A549 (cell line): Measurements from ENCODE around the gene SMS. TPM values are rescaled to one million over a fixed set of nuclear protein-coding genes. Genes with fewer than 3 reads are reported as not detected.

Experiments
- ATAC-seq, 2 experiments: fragments of 200-7000 bp in 1 of 2; fragments of >200 bp in 1 of 2; cut with Nextera tagmentation in 1 of 2; cut with Tn5 transposase in 1 of 2; 3 replicates each; pipeline versions ENCODE4 v1.8.0 to v1.9.1; 2018 to 2020; ENCODE audit warnings: mild to moderate bottlenecking in 1 of 2, moderate library complexity in 1 of 2
- CTCF ChIA-PET: fragments of 300-600 bp; sonication (Branson Sonifier 250); formaldehyde crosslinking; extraction: SDS; loops from one replicate; lab custom pipeline; 2021; ENCODE audit warnings: antibody characterized with exemption, inconsistent platforms; lab: Yijun Ruan, JAX
- POLR2A ChIA-PET: fragments of 350-600 bp; formaldehyde crosslinking; extraction: SDS; loops from one replicate; lab custom pipeline; 2021; ENCODE audit warnings: antibody characterized with exemption, inconsistent platforms; lab: Yijun Ruan, JAX
- DNase-seq, 2 experiments: peaks; one replicate each; pipeline versions ENCODE4 v3.0.0 to v3.0.0-alpha.2; 2011 to 2016; ENCODE audit warnings: low read depth in 1 of 2, low spot score in 1 of 2
- FAIRE-seq: peaks from 2 replicates; lab custom pipeline; 2011; peaks lifted over from hg19 to GRCh38; lab: Jason Lieb, UNC
- H3K27ac ChIP-seq, 2 experiments: fragments of >200 bp; sonication (Bioruptor Twin); formaldehyde crosslinking; 3 replicates each; pipeline ENCODE4 v1.5.1; 2016 to 2017
- H3K4me1 ChIP-seq: fragments of >200 bp; sonication (Bioruptor Twin); formaldehyde crosslinking; 3 replicates; pipeline ENCODE4 v1.6.1; 2016
- H3K4me2 ChIP-seq: fragments of >200 bp; sonication (Bioruptor Twin); formaldehyde crosslinking; 3 replicates; pipeline ENCODE4 v1.6.1; 2016
- H3K4me3 ChIP-seq: fragments of >200 bp; sonication (Bioruptor Twin); formaldehyde crosslinking; 3 replicates; pipeline ENCODE4 v1.5.1; 2016
- H3K9me3 ChIP-seq: fragments of >200 bp; sonication (Bioruptor Twin); formaldehyde crosslinking; 3 replicates; pipeline ENCODE4 v1.6.1; 2016
- BHLHE40 ChIP-seq: IDR thresholded peaks from 2 replicates; pipeline ENCODE4 v1.6.1; 2012; ENCODE audit warnings: low read depth, low read length, inconsistent platforms
- CBX8 ChIP-seq: fragments of 200-600 bp; sonication (generic); IDR thresholded peaks from 2 replicates; pipeline ENCODE4 v1.6.1; 2016
- CHD2 ChIP-seq: fragments of 150-350 bp; IDR thresholded peaks from 2 replicates; pipeline ENCODE4 v1.6.1; 2014; ENCODE audit warnings: low read length; ENCODE audit not compliant: partially characterized antibody
- CHD4 ChIP-seq: fragments of 200-600 bp; sonication (generic); IDR thresholded peaks from 2 replicates; pipeline ENCODE4 v1.6.1; 2016; ENCODE audit warnings: antibody characterized with exemption, mild to moderate bottlenecking, borderline replicate concordance
- E2F6 ChIP-seq: IDR thresholded peaks from 2 replicates; pipeline ENCODE4 v1.6.1; 2012; ENCODE audit warnings: low read depth, borderline replicate concordance
- EHMT2 ChIP-seq: fragments of 200-600 bp; sonication (generic); IDR thresholded peaks from 2 replicates; pipeline ENCODE4 v1.6.1; 2016; ENCODE audit warnings: antibody characterized with exemption, low read depth, mild to moderate bottlenecking, moderate library complexity
- FOSB ChIP-seq: fragments of 250-450 bp; sonication (Bioruptor Pico); IDR thresholded peaks from 2 replicates; pipeline ENCODE4 v1.5.0; 2020; ENCODE audit warnings: mild to moderate bottlenecking, moderate library complexity
- GATA3 ChIP-seq: IDR thresholded peaks from 2 replicates; pipeline ENCODE4 v1.6.1; 2012; ENCODE audit warnings: borderline replicate concordance
- HMGXB4 ChIP-seq: fragments of 250-450 bp; sonication (Bioruptor Pico); IDR thresholded peaks from 2 replicates; pipeline ENCODE4 v1.5.0; 2021; ENCODE audit warnings: mild to moderate bottlenecking, moderate library complexity, borderline replicate concordance
- HOXB13 ChIP-seq: fragments of 250-450 bp; sonication (Bioruptor Pico); IDR thresholded peaks from 2 replicates; pipeline ENCODE4 v1.5.0; 2020; ENCODE audit warnings: low read depth, mild to moderate bottlenecking, moderate library complexity
- JUN ChIP-seq, 2 experiments: fragments of >200 bp; sonication (Bioruptor Twin); formaldehyde crosslinking; IDR thresholded peaks; 2 replicates in 1 of 2; 3 replicates in 1 of 2; pipeline ENCODE4 v1.6.1; 2016 to 2017
- JUNB ChIP-seq: fragments of >200 bp; sonication (Bioruptor Twin); formaldehyde crosslinking; IDR thresholded peaks from 2 replicates; pipeline ENCODE4 v1.6.1; 2016
- MAX ChIP-seq: IDR thresholded peaks from 2 replicates; pipeline ENCODE4 v1.6.1; 2012
- NPAS2 ChIP-seq: fragments of 250-450 bp; sonication (Bioruptor Pico); IDR thresholded peaks from 2 replicates; pipeline ENCODE4 v1.8.0; 2022; ENCODE audit warnings: mild to moderate bottlenecking, moderate library complexity, borderline replicate concordance
- PHF8 ChIP-seq: fragments of 200-600 bp; sonication (generic); IDR thresholded peaks from 2 replicates; pipeline ENCODE4 v1.6.1; 2016; ENCODE audit warnings: low read depth, mild to moderate bottlenecking, antibody characterized with exemption, moderate library complexity, borderline replicate concordance
- POLR2A ChIP-seq: IDR thresholded peaks from 2 replicates; pipeline ENCODE4 v1.6.1; 2012; ENCODE audit warnings: mild to moderate bottlenecking, low read length
- RCOR1 ChIP-seq: fragments of 150-350 bp; IDR thresholded peaks from 2 replicates; pipeline ENCODE4 v1.6.1; 2014; ENCODE audit warnings: antibody characterized with exemption, low read length, low read depth
- REST ChIP-seq: fragments of 200-600 bp; sonication (generic); IDR thresholded peaks from 2 replicates; pipeline ENCODE4 v1.6.1; 2016; ENCODE audit warnings: antibody characterized with exemption, mild to moderate bottlenecking, moderate library complexity
- TFCP2L1 ChIP-seq: fragments of 250-450 bp; sonication (Bioruptor Pico); IDR thresholded peaks from 2 replicates; pipeline ENCODE4 v1.5.0; 2021; ENCODE audit warnings: mild to moderate bottlenecking
- TP53 ChIP-seq: fragments of 250-450 bp; sonication (Bioruptor Pico); IDR thresholded peaks from 2 replicates; pipeline ENCODE4 v1.5.0; 2021; ENCODE audit warnings: mild to moderate bottlenecking, moderate library complexity
- ZC3H11A ChIP-seq: fragments of 450-650 bp; IDR thresholded peaks from 2 replicates; pipeline ENCODE4 v1.6.1; 2014; ENCODE audit warnings: antibody characterized with exemption, mild to moderate bottlenecking
- ZFP36 ChIP-seq: fragments of 450-650 bp; IDR thresholded peaks from 2 replicates; pipeline ENCODE4 v1.6.1; 2014; ENCODE audit warnings: borderline replicate concordance; ENCODE audit not compliant: partially characterized antibody
- WGBS: methylation state at CpG from one replicate; pipeline ENCODE4 v1.1.6; 2017; ENCODE audit errors: missing lambda C conversion rate; 5-methylcytosine and 5-hydroxymethylcytosine counted together
- polyA plus RNA-seq, 4 experiments: library from polyadenylated mRNA; depleted of rRNA in 3 of 4; stranded (reverse); fragments of >200 nt; fragmentation: RNase III in 1 of 4; extraction: RNeasy Plus Mini Kit Qiagen cat#74134 plus additional on column Dnase treatment in 1 of 4; gene quantifications; 2 replicates in 3 of 4; 3 replicates in 1 of 4; pipeline ENCODE4 v1.2.3, GENCODE V29; 2011 to 2017

The SMS gene
- polyA plus RNA-seq, 2 of the 4 experiments (the other 2 are of a cell fraction), result 129 to 180 TPM

- Histone ChIP-seq H3K9me3 (no peaks in the 10 kb centered on the region), H3K4me2 (no peak overlapping the region), H3K4me1 (no peaks in the 10 kb centered on the region), H3K27ac (no peak overlapping the region), H3K4me3 (no peak overlapping the region)
- ChIA-PET CTCF (interaction anchor here (1.2 kb wide), 2 partner anchors 18 to 37 kb away, joined by 3 read pairs; no protein-coding TSS in a partner anchor), POLR2A (no interaction called here)
- TF ChIP-seq TFCP2L1 (CRISPR knock-in tag) (no peak), JUN (IDR thresholded peaks at IDR 0.05) (no peak), ZFP36 (no peak), GATA3 (no peak)
- WGBS, result 68% methylated on average over 10 of the region's 10 CpGs
- ATAC-seq (no peak), FAIRE-seq (no peak), DNase-seq (no peak)
These were observed 81.3 kb downstream of the SMS start for GRCh38 chrX:22021751-22022324.

GRCh38 chrX:22024577-22024976 is 84.1 kb downstream of the SMS start:
- ATAC-seq, result no peak
- DNase-seq, result no peak
- no peak for FAIRE-seq
- Histone ChIP-seq H3K4me1 (no peaks in the 10 kb centered on the region), H3K27ac (no peak overlapping the region), H3K4me3 (no peak overlapping the region), H3K4me2 (no peak overlapping the region), H3K9me3 (no peaks in the 10 kb centered on the region)
- ChIA-PET CTCF (interaction anchor here (1.3 kb wide), 1 partner anchor 39 kb away, joined by 4 read pairs; no protein-coding TSS in a partner anchor), POLR2A (no interaction called here)
- TF ChIP-seq JUN (IDR thresholded peaks at IDR 0.05) (no peak), GATA3 (no peak), RCOR1 (no peak), ZC3H11A (no peak), HOXB13 (CRISPR knock-in tag) (no peak), BHLHE40 (no peak), JUNB (no peak), TP53 (CRISPR knock-in tag) (no peak)
- WGBS, result 34% methylated on average over 2 of the region's 2 CpGs

- Histone ChIP-seq H3K4me1 (no peaks in the 10 kb centered on the region), H3K4me2 (no peak overlapping the region), H3K4me3 (no peak overlapping the region), H3K9me3 (no peaks in the 10 kb centered on the region), H3K27ac (no peak overlapping the region)
- FAIRE-seq, result no peak
- 79% methylated on average over 7 of the region's 7 CpGs for WGBS
- DNase-seq, result no peak
- POLR2A ChIA-PET, result no interaction called here
- CTCF ChIA-PET, result interaction anchor here (1.1 kb wide), 1 partner anchor 40 kb away, joined by 3 read pairs; no protein-coding TSS in a partner anchor
- TF ChIP-seq PHF8 (no peak), TP53 (CRISPR knock-in tag) (no peak), REST (no peak), FOSB (CRISPR knock-in tag) (no peak), CHD4 (no peak), MAX (no peak), ZC3H11A (no peak), NPAS2 (CRISPR knock-in tag) (no peak), EHMT2 (no peak), BHLHE40 (no peak), E2F6 (no peak), POLR2A (no peak), CHD2 (no peak), CBX8 (no peak), HMGXB4 (CRISPR knock-in tag) (no peak)
- no peak for ATAC-seq
These were observed 85.2 kb downstream of the SMS start for GRCh38 chrX:22025751-22026150.
